HEK293T (cell line): ENCODE measurements around the gene PRPF6.

Source experiments
- FOXM1 ChIP-seq: fragments of 450-650 bp; IDR thresholded peaks from 2 replicates; pipeline ENCODE4 v1.6.1; 2017; ENCODE audit warnings: mild to moderate bottlenecking, borderline replicate concordance
- L3MBTL2 ChIP-seq: fragments of 450-650 bp; conservative IDR thresholded peaks from 2 replicates; pipeline ENCODE4 v1.6.1; 2016; ENCODE audit warnings: mild to moderate bottlenecking
- PKNOX1 ChIP-seq: fragments of 450-650 bp; IDR thresholded peaks from 2 replicates; pipeline ENCODE4 v1.6.1; 2016
- ZNF384 ChIP-seq: fragments of 450-650 bp; IDR thresholded peaks from 2 replicates; pipeline ENCODE4 v1.6.1; 2016

- no peak for TF ChIP-seq PKNOX1
- TF ChIP-seq L3MBTL2, result no peak
- no peak for TF ChIP-seq FOXM1
- TF ChIP-seq ZNF384, result no peak
These were observed 17.1 kb upstream of the PRPF6 start for GRCh38 chr20:63963784-63964301.
